Measurements from ENCODE around the gene RPTOR. TPM values are rescaled to one million over a fixed set of nuclear protein-coding genes. Genes with fewer than 3 reads are reported as not detected.
A peak's percentile ranks its signal among the peaks of the same experiment; 100 is the strongest.

Gene RPTOR
- total and polyA plus RNA-seq, 2 donors (not counting 3 experiments of a cell fraction or from before 2014, with no cell fraction given), result 10.7 to 41.8 TPM

GRCh38 chr17:80682372-80682771, 137.7 kb downstream of the RPTOR start:
- Histone ChIP-seq H3K4me3 (replicated peaks in 1 of 3; ENCODE audit: insufficient read depth in 1 of 3, low read depth in 1 of 3, low read length in 3 of 3) (no peak overlapping the region), H3K36me3 (ENCODE audit: control insufficient read depth in 2 of 2, extremely low read depth in 1 of 2, insufficient read depth in 2 of 2, low read length in 2 of 2) (no peaks in the 10 kb centered on the region), H3K9me3 (replicated peaks; ENCODE audit: control insufficient read depth, insufficient read depth, low read length) (no peaks in the 10 kb centered on the region), H3K79me2 (ENCODE audit: control insufficient read depth, insufficient read depth, low read length) (peaks cover 5% of the 10 kb centered on the region), H3K9ac (replicated peaks; ENCODE audit: extremely low read depth, insufficient read depth, low read length) (no peak overlapping the region), H3K9me1 (replicated peaks; ENCODE audit: control insufficient read depth, extremely low read depth, insufficient read depth, low read length) (no peaks in the 10 kb centered on the region), H3K27me3 (ENCODE audit: control insufficient read depth in 2 of 2, insufficient read depth in 2 of 2, low read length in 2 of 2) (no peaks in the 10 kb centered on the region), H3K27ac (ENCODE audit: insufficient read depth, low read depth, low read length) (no peak overlapping the region), H2AFZ (ENCODE audit: low read depth, low read length) (no peak overlapping the region), H3K4me1 (ENCODE audit: control insufficient read depth, extremely low read depth, insufficient read depth, low read length) (peaks cover 16% of the 10 kb centered on the region), H4K20me1 (replicated peaks; ENCODE audit: control insufficient read depth, extremely low read depth, insufficient read depth, low read length) (no peaks in the 10 kb centered on the region), H3K4me2 (ENCODE audit: insufficient read depth, low read length) (no peak overlapping the region)
- TF ChIP-seq MYC (IDR thresholded peaks at IDR 0.05; ENCODE audit: low read depth, low read length) (no peak), POLR2AphosphoS5 (IDR thresholded peaks at IDR 0.05; ENCODE audit: insufficient read depth, low read depth, low read length) (no peak), CTCF (IDR thresholded peaks at IDR 0.05; ENCODE audit: extremely low read depth in 1 of 2, insufficient read depth in 1 of 2, low read depth in 1 of 2, low read length in 2 of 2) (no peak), EZH2 (IDR thresholded peaks at IDR 0.05; ENCODE audit: borderline replicate concordance, low read depth, low read length, severe bottlenecking) (no peak), GATA2 (IDR thresholded peaks at IDR 0.05; ENCODE audit: insufficient read depth, insufficient read length, low read depth, low read length) (no peak), MAX (IDR thresholded peaks at IDR 0.05; ENCODE audit: insufficient read depth, insufficient read length) (no peak), FOS (IDR thresholded peaks at IDR 0.05; ENCODE audit: borderline replicate concordance, insufficient read depth, low read length) (no peak), POLR2A (IDR thresholded peaks at IDR 0.05; ENCODE audit: low read depth, low read length) (no peak), JUN (IDR thresholded peaks at IDR 0.05; ENCODE audit: borderline replicate concordance, insufficient read depth, insufficient read length, low read depth) (no peak)
- POLR2A ChIA-PET, result no interaction called here
- DNase-seq (ENCODE audit: low read depth, low spot score) (no peak), FAIRE-seq (peak; percentile 54)
- CTCF ChIA-PET, result interaction anchor here (1.1 kb wide), 1 partner anchor 38 kb away, joined by 3 read pairs; no protein-coding TSS in a partner anchor
- BruUV-seq (replicated peaks), result no TSS peak
- dilution Hi-C loops (cut with MboI; ENCODE audit: extremely low pct_ligation_motif_present, low sequenced_read_pairs) (no loop called here), intact Hi-C loops (cut with micrococcal nuclease) (no loop called here)

All from endothelial cell of umbilical vein (primary cell).